Measurements from ENCODE around the gene AVEN. TPM values are rescaled to one million over a fixed set of nuclear protein-coding genes. Genes with fewer than 3 reads are reported as not detected.

The AVEN gene
- total RNA-seq, 1 experiment from 2014 or later, result 3.1 TPM

- CTCF ChIA-PET, result no interaction called here
These were observed 104.6 kb downstream of the AVEN start for GRCh38 chr15:33934396-33934795.

GRCh38 chr15:33932734-33933133 is 106.3 kb downstream of the AVEN start:
- no peaks in the 10 kb centered on the region for H3K4me1 Mint-ChIP-seq (ENCODE audit: low read depth, unreplicated experiment)
- no peaks in the 10 kb centered on the region for H3K27me3 Mint-ChIP-seq (ENCODE audit: unreplicated experiment)
- CTCF ChIA-PET, result no interaction called here
- no peak overlapping the region for H3K27ac Mint-ChIP-seq (ENCODE audit: unreplicated experiment)
- DNase-seq, result no peak
- no peaks in the 10 kb centered on the region for H3K9me3 Mint-ChIP-seq (ENCODE audit: low read depth, unreplicated experiment)
- H3K36me3 Mint-ChIP-seq (ENCODE audit: insufficient read depth, unreplicated experiment), result no peaks in the 10 kb centered on the region
- H3K4me3 Mint-ChIP-seq (ENCODE audit: low read depth, unreplicated experiment), result no peak overlapping the region
- BruUV-seq (replicated peaks), result no TSS peak
- intact Hi-C loops (cut with micrococcal nuclease; ENCODE audit: unreplicated experiment), result no loop called here
- TF ChIP-seq CTCF (IDR thresholded peaks at IDR 0.05; ENCODE audit: unreplicated experiment), result no peak

More at GRCh38 chr15:33934396-33934795, 104.6 kb downstream of the AVEN start:
- H3K27me3 Mint-ChIP-seq (ENCODE audit: unreplicated experiment), result no peaks in the 10 kb centered on the region
- no peaks in the 10 kb centered on the region for H3K36me3 Mint-ChIP-seq (ENCODE audit: insufficient read depth, unreplicated experiment)
- intact Hi-C loops (cut with micrococcal nuclease; ENCODE audit: unreplicated experiment), result no loop called here
- no peak overlapping the region for H3K27ac Mint-ChIP-seq (ENCODE audit: unreplicated experiment)
- no peak overlapping the region for H3K4me3 Mint-ChIP-seq (ENCODE audit: low read depth, unreplicated experiment)
- H3K4me1 Mint-ChIP-seq (ENCODE audit: low read depth, unreplicated experiment), result no peaks in the 10 kb centered on the region
- no TSS peak for BruUV-seq (replicated peaks)
- no peaks in the 10 kb centered on the region for H3K9me3 Mint-ChIP-seq (ENCODE audit: low read depth, unreplicated experiment)
- DNase-seq, result no peak
- TF ChIP-seq CTCF (IDR thresholded peaks at IDR 0.05; ENCODE audit: unreplicated experiment), result no peak

- no peak for DNase-seq
- H3K4me1 Mint-ChIP-seq (ENCODE audit: low read depth, unreplicated experiment), result no peaks in the 10 kb centered on the region
- no peak for TF ChIP-seq CTCF (IDR thresholded peaks at IDR 0.05; ENCODE audit: unreplicated experiment)
- BruUV-seq (replicated peaks), result no TSS peak
- no peak overlapping the region for H3K4me3 Mint-ChIP-seq (ENCODE audit: low read depth, unreplicated experiment)
- H3K27ac Mint-ChIP-seq (ENCODE audit: unreplicated experiment), result no peak overlapping the region
- no peaks in the 10 kb centered on the region for H3K36me3 Mint-ChIP-seq (ENCODE audit: insufficient read depth, unreplicated experiment)
- CTCF ChIA-PET, result no interaction called here
- intact Hi-C loops (cut with micrococcal nuclease; ENCODE audit: unreplicated experiment), result no loop called here
- H3K9me3 Mint-ChIP-seq (ENCODE audit: low read depth, unreplicated experiment), result no peaks in the 10 kb centered on the region
- no peaks in the 10 kb centered on the region for H3K27me3 Mint-ChIP-seq (ENCODE audit: unreplicated experiment)
These were observed 112.7 kb downstream of the AVEN start for GRCh38 chr15:33926260-33926659.

GRCh38 chr15:33923446-33923845 is 115.6 kb downstream of the AVEN start:
- no peak for TF ChIP-seq CTCF (IDR thresholded peaks at IDR 0.05; ENCODE audit: unreplicated experiment)

More at GRCh38 chr15:33923446-33923845, 115.6 kb downstream of the AVEN start:
- Mint-ChIP-seq H3K4me1 (ENCODE audit: low read depth, unreplicated experiment) (no peaks in the 10 kb centered on the region), H3K9me3 (ENCODE audit: low read depth, unreplicated experiment) (no peaks in the 10 kb centered on the region), H3K4me3 (ENCODE audit: low read depth, unreplicated experiment) (no peak overlapping the region), H3K27me3 (ENCODE audit: unreplicated experiment) (no peaks in the 10 kb centered on the region), H3K36me3 (ENCODE audit: insufficient read depth, unreplicated experiment) (no peaks in the 10 kb centered on the region), H3K27ac (ENCODE audit: unreplicated experiment) (no peak overlapping the region)
- BruUV-seq (replicated peaks), result no TSS peak
- DNase-seq, result no peak
- intact Hi-C loops (cut with micrococcal nuclease; ENCODE audit: unreplicated experiment), result no loop called here
- CTCF ChIA-PET, result no interaction called here

Measured in Calu3 (cell line).